SH-SY5Y (cell line): Measurements from ENCODE around the gene BRD4.

Source experiments
- GATA2 ChIP-seq: IDR thresholded peaks from 2 replicates; pipeline ENCODE4 v1.6.1; 2011; ENCODE audit warnings: mild to moderate bottlenecking, low read depth, low read length
- GATA3 ChIP-seq: IDR thresholded peaks from 2 replicates; pipeline ENCODE4 v1.6.1; 2011; ENCODE audit warnings: low read depth, mild to moderate bottlenecking, low read length, moderate library complexity

BRD4 gene

DNA sequence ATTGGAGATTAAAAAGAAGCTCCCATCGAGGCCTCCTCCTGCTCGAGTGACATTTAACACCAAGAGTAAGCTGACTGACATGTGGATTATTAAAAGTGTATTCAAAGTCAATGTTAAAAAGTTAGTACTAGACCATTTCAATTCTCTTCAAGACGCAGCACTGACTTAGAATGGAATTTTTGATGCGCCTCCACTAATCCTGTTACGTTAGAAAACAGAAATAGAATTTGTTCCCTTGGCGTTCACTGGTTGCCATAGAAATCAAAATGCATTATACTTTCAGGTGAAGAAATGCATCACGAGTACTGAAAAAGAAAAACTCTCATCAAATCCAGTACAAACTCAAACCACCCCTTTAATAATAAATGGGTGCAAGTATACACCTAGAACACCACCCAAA lies 42.2 kb downstream of the BRD4 start:
- TF ChIP-seq GATA3, result no peak
- no peak for TF ChIP-seq GATA2

GRCh38 chr19:15289673-15290072 lies 42.7 kb downstream of the BRD4 start:
- TF ChIP-seq GATA2 (no peak), GATA3 (no peak)

- TF ChIP-seq GATA3 (no peak), GATA2 (no peak)
These were observed 44.0 kb downstream of the BRD4 start for GRCh38 chr19:15288146-15288963.

GRCh38 chr19:15287496-15287895 lies 44.8 kb downstream of the BRD4 start:
- no peak for TF ChIP-seq GATA3
- TF ChIP-seq GATA2, result no peak

- TF ChIP-seq GATA2 (no peak), GATA3 (no peak)
These were observed 45.5 kb downstream of the BRD4 start for GRCh38 chr19:15286688-15287365.

DNA sequence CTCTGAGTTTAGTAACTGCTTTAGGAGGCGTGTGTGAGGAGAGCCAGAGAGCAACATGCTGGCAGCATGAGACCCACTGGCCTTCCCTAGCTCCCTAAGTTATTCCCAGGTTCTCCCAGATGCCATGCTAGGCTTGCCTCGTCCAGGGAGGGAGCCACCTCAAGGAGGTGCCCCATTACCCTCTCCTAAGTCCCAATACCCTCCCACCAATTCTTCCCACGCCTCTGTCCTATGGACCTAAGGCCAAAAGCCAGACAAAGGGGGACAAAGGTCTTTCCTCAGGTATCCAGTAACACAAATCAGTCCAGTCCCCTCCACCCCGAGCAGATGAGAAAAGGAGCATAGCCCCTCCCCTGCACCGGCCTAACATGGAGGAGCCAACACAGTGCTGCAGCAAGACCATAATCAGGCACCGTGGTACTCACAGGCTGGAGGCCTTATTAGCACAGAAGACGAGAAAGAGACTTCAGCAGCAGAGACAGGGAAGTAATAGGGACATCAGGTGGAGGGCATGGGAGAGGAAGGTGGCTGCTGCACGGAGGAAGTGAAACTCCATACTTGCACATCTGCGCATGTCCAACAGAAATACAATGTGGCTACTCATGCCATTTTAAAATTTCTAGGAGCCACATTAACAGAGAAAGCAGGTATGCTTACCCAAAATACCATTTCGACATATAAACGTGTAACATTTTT lies 46.3 kb downstream of the BRD4 start:
- TF ChIP-seq GATA3 (no peak), GATA2 (no peak)

- TF ChIP-seq GATA2, result no peak
- no peak for TF ChIP-seq GATA3
These were observed 47.4 kb downstream of the BRD4 start for GRCh38 chr19:15284896-15285295.

GRCh38 chr19:15284091-15284490 lies 48.2 kb downstream of the BRD4 start:
- TF ChIP-seq GATA3, result no peak
- TF ChIP-seq GATA2, result no peak

- TF ChIP-seq GATA2, result no peak
- no peak for TF ChIP-seq GATA3
These were observed 49.0 kb downstream of the BRD4 start for GRCh38 chr19:15283141-15283883.

DNA sequence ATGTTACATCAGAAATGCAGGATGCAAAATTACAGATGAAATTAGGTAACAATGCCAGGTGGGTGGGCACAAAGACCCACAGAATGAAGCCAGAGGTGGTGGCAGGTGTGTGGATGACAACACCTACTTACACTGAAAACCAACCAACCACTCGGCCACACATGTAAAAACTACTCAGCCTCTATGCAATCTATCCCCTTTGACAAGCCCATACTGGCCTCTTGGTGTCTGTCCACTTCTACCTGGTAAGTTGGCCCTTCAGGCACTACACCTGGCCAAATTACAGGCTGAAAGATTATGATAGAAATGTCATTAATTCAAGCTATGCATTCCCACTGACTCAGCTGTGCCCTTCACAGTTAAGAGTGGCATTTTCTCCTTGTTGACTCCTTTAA lies 50.0 kb downstream of the BRD4 start:
- TF ChIP-seq GATA2 (no peak), GATA3 (no peak)

DNA sequence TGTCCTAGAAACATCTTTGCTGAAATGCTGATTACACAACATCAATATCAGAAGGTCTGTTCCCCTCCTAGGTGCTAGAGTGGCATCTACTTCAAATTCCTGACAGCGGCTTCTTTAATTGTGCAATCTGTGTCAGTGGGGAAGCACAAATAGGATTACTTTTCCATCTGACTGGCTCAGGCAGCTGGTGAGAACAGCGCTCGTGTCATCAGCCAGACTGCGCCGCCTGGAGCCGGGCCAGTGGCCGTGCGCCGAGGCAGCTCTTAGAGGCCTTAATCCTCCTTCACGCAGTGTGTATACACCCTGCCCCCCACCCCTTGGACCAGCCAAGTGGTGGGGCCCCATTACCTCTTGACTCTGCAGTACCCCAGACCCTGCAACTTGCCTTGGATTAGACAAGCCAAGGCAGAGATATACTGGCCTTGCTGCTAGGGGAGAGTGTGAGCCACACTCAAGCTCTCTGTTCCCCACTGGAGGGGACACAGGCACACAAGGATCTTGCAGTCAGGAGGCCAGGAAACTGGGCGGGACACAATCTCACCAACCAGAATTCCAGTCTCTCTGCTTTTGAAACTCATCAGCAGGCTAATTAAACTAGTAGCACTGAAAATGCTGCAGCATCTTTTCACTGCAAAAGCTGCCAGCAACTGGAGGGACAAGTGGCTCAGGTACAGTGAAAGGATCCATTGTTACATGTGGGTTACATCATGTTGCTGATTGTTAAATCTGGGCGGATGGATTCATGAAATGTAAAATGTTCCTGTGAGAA lies 51.2 kb downstream of the BRD4 start:
- TF ChIP-seq GATA2 (no peak; the same call in 1 of the 2 replicates), GATA3 (no peak)

- TF ChIP-seq GATA2 (peak; percentile 51; the same call in 1 of the 2 replicates), GATA3 (0 out of 2 replicates have a peak, but pooled peaks have one; percentile 21)
These were observed 52.2 kb downstream of the BRD4 start for GRCh38 chr19:15280048-15280725.

- no peak for TF ChIP-seq GATA3
- TF ChIP-seq GATA2, result no peak
These were observed 52.9 kb downstream of the BRD4 start for GRCh38 chr19:15279326-15279904.
